Astrocyte of the hippocampus (primary cell): ENCODE data around the gene RUNX2.

Experiments used
- DNase-seq: peaks from one replicate; pipeline ENCODE4 v3.0.0; 2011; ENCODE audit warnings: low read depth, low spot score

The RUNX2 gene

GRCh38 chr6:45351076-45351475 lies 22.9 kb downstream of the RUNX2 start:
- DNase-seq, result no peak

GRCh38 chr6:45351667-45352066 lies 23.5 kb downstream of the RUNX2 start:
- no peak for DNase-seq

GRCh38 chr6:45353654-45354053 lies 25.5 kb downstream of the RUNX2 start:
- DNase-seq, result no peak

GRCh38 chr6:45364466-45364865 lies 36.3 kb downstream of the RUNX2 start:
- DNase-seq, result no peak

- DNase-seq, result no peak
Measured at GRCh38 chr6:45365036-45365435, 36.9 kb downstream of the RUNX2 start.

GRCh38 chr6:45366534-45366933 lies 38.4 kb downstream of the RUNX2 start:
- DNase-seq, result no peak

- DNase-seq, result no peak
Measured at GRCh38 chr6:45367999-45368398, 39.9 kb downstream of the RUNX2 start.

- DNase-seq, result peak; percentile 29
Measured at GRCh38 chr6:45369870-45370269, 41.7 kb downstream of the RUNX2 start.

- no peak for DNase-seq
Measured at GRCh38 chr6:45371924-45372573, 43.9 kb downstream of the RUNX2 start.

- DNase-seq, result no peak
Measured at GRCh38 chr6:45375449-45375848, 47.3 kb downstream of the RUNX2 start.

GRCh38 chr6:45376310-45377042 lies 48.3 kb downstream of the RUNX2 start:
- peak; percentile 73 for DNase-seq

GRCh38 chr6:45377043-45377553 lies 49.0 kb downstream of the RUNX2 start:
- no peak for DNase-seq

GRCh38 chr6:45377554-45378333 lies 49.6 kb downstream of the RUNX2 start, which contains the start of gene SUPT3H:
Gene SUPT3H, minus strand, starts transcription at chr6:45377934.
- DNase-seq, result peak; percentile 98

- no peak for DNase-seq
Measured at GRCh38 chr6:45378334-45378926, 50.3 kb downstream of the RUNX2 start.

- DNase-seq, result no peak
Measured at GRCh38 chr6:45382391-45382790, 54.3 kb downstream of the RUNX2 start.

GRCh38 chr6:45386501-45386900 lies 58.4 kb downstream of the RUNX2 start:
- DNase-seq, result no peak

- peak; percentile 64 for DNase-seq
Measured at GRCh38 chr6:45387236-45387635, 59.1 kb downstream of the RUNX2 start.

GRCh38 chr6:45388328-45388727 lies 60.2 kb downstream of the RUNX2 start:
- DNase-seq, result no peak

- no peak for DNase-seq
Measured at GRCh38 chr6:45394586-45395095, 66.5 kb downstream of the RUNX2 start.

- DNase-seq, result no peak
Measured at GRCh38 chr6:45398075-45398813, 70.1 kb downstream of the RUNX2 start.

- no peak for DNase-seq
Measured at GRCh38 chr6:45400021-45400420, 71.9 kb downstream of the RUNX2 start.
